B cell (primary cell): ENCODE results near the gene SAP130. TPM values are rescaled to one million over a fixed set of nuclear protein-coding genes. Genes with fewer than 3 reads are reported as not detected.

Experiments used
- ATAC-seq: fragments of 200-7000 bp; cut with Tn5 transposase; one replicate; pipeline ENCODE4 v1.10.0; 2021; ENCODE audit warnings: low read depth, mild to moderate bottlenecking, moderate number of reproducible peaks, moderate library complexity
- CTCF ChIA-PET: fragments of 350-600 bp; sonication (Branson Sonifier 250); formaldehyde crosslinking; loops from one replicate; lab custom pipeline; 2021; ENCODE audit warnings: antibody characterized with exemption, inconsistent platforms; lab: Charles Lee
- POLR2A ChIA-PET: fragments of 350-600 bp; sonication (Branson Sonifier 250); formaldehyde crosslinking; loops from one replicate; lab custom pipeline; 2021; ENCODE audit warnings: antibody characterized with exemption; lab: Charles Lee
- DNase-seq: peaks from one replicate; pipeline ENCODE4 v3.0.0; 2013
- H2AFZ ChIP-seq: 2 replicates; pipeline ENCODE4 v1.6.1; 2012; ENCODE audit warnings: mild to moderate bottlenecking, low read depth, low read length; ENCODE audit not compliant: insufficient read depth, poor library complexity, severe bottlenecking
- H3K27ac ChIP-seq, 2 donors: 1 replicate in 1 of 2; 2 replicates in 1 of 2; pipeline ENCODE4 v1.5.1; 2012 to 2013; ENCODE audit warnings: low read length in 2 of 2, mild to moderate bottlenecking in 2 of 2, moderate library complexity in 1 of 2
- H3K27me3 ChIP-seq, 4 experiments: fragments of 200-600 bp in 1 of 4; sonication (generic) in 1 of 4; replicated peaks in 1 of 4; 1 replicate in 2 of 4; 2 replicates in 2 of 4; pipeline versions ENCODE4 v1.6.1 to v1.7.0; 2013 to 2016; ENCODE audit warnings: low read length in 3 of 4, mild to moderate bottlenecking in 2 of 4, mixed read lengths in 1 of 4, moderate library complexity in 1 of 4; ENCODE audit not compliant: insufficient read depth in 4 of 4, control insufficient read depth in 3 of 4; ENCODE audit errors: control extremely low read depth in 1 of 4
- H3K36me3 ChIP-seq, 2 experiments: replicated peaks in 1 of 2; 1 replicate in 1 of 2; 2 replicates in 1 of 2; pipeline versions ENCODE4 v1.6.1 to v1.7.1; 2013; ENCODE audit warnings: low read length in 1 of 2; ENCODE audit not compliant: insufficient read depth in 2 of 2, control insufficient read depth in 1 of 2; ENCODE audit errors: control extremely low read depth in 1 of 2, extremely low read depth in 1 of 2
- H3K4me1 ChIP-seq, 2 donors: fragments of 200-600 bp in 1 of 2; sonication (generic) in 1 of 2; 1 replicate in 1 of 2; 2 replicates in 1 of 2; pipeline versions ENCODE4 v1.5.1 to v1.6.1; 2013 to 2017; ENCODE audit warnings: low read length in 2 of 2; ENCODE audit not compliant: control insufficient read depth in 2 of 2, insufficient read depth in 2 of 2
- H3K4me2 ChIP-seq: replicated peaks from 2 replicates; pipeline ENCODE3; 2012; ENCODE audit warnings: mild to moderate bottlenecking, low read depth, low read length; ENCODE audit not compliant: poor library complexity, severe bottlenecking
- H3K4me3 ChIP-seq, 5 experiments: fragments of 200-600 bp in 1 of 5; sonication (generic) in 1 of 5; 1 replicate in 3 of 5; 2 replicates in 2 of 5; pipeline versions ENCODE4 v1.5.1 to v1.7.0; 2011 to 2016; ENCODE audit warnings: low read length in 4 of 5, mild to moderate bottlenecking in 4 of 5, low read depth in 2 of 5, control low read depth in 1 of 5, moderate library complexity in 1 of 5; ENCODE audit not compliant: insufficient read depth in 1 of 5; ENCODE audit errors: control extremely low read depth in 1 of 5, extremely low read depth in 1 of 5
- H3K79me2 ChIP-seq: fragments of 200-600 bp; sonication (generic); one replicate; pipeline ENCODE4 v1.6.0; 2016; ENCODE audit warnings: low read length; ENCODE audit not compliant: control insufficient read depth, insufficient read depth
- H3K9ac ChIP-seq: fragments of 200-600 bp; sonication (generic); 2 replicates; pipeline ENCODE4 v1.6.1; 2017; ENCODE audit warnings: mild to moderate bottlenecking, low read length, moderate library complexity
- H3K9me3 ChIP-seq, 3 donors: one replicate each; pipeline versions ENCODE4 v1.6.1 to v1.7.1; 2013; ENCODE audit warnings: low read length in 2 of 3; ENCODE audit not compliant: control insufficient read depth in 2 of 3, insufficient read depth in 1 of 3; ENCODE audit errors: control extremely low read depth in 1 of 3
- H4K20me1 ChIP-seq: 2 replicates; pipeline ENCODE4 v1.6.0; 2012; ENCODE audit warnings: mild to moderate bottlenecking, low read length; ENCODE audit not compliant: insufficient read depth, control insufficient read depth, poor library complexity, severe bottlenecking
- H3K27ac Mint-ChIP-seq: one replicate; pipeline ENCODE4 v1.8.0; 2021; ENCODE audit warnings: mixed read lengths
- H3K27me3 Mint-ChIP-seq: one replicate; pipeline ENCODE4 v1.8.0; 2021; ENCODE audit warnings: mixed read lengths
- H3K4me1 Mint-ChIP-seq: one replicate; pipeline ENCODE4 v1.8.0; 2021; ENCODE audit warnings: mixed read lengths
- H3K4me3 Mint-ChIP-seq: one replicate; pipeline ENCODE4 v1.8.0; 2021; ENCODE audit warnings: mixed read lengths
- H3K9me3 Mint-ChIP-seq: one replicate; pipeline ENCODE4 v1.8.0; 2022; ENCODE audit warnings: mixed read lengths; ENCODE audit not compliant: insufficient read depth
- EZH2 ChIP-seq: IDR thresholded peaks from 2 replicates; pipeline ENCODE4 v1.6.1; 2012; ENCODE audit warnings: borderline replicate concordance, low read depth, mild to moderate bottlenecking, moderate library complexity, low read length; ENCODE audit not compliant: insufficient read depth, poor library complexity, severe bottlenecking
- WGBS: methylation state at CpG from one replicate; pipeline ENCODE4 v1.1.5; 2013; ENCODE audit warnings: missing lambda C conversion rate; ENCODE audit not compliant: insufficient coverage; 5-methylcytosine and 5-hydroxymethylcytosine counted together
- intact Hi-C: fragments of 100-400 bp; cut with micrococcal nuclease; formaldehyde crosslinking; loops from one replicate; pipeline ENCODE4 v1.10.0; 2022
- polyA plus RNA-seq: library from polyadenylated mRNA; depleted of rRNA; stranded (reverse); fragments of >200 nt; gene quantifications from 2 replicates; pipeline ENCODE4 v1.2.3, GENCODE V29; 2012
- total RNA-seq, 2 donors: library from RNA; stranded (reverse); fragments of 120-200 nt in 1 of 2; gene quantifications; 1 replicate in 1 of 2; 2 replicates in 1 of 2; pipeline versions ENCODE4 v1.2.3 to v1.2.4, GENCODE V29; 2013 to 2022
- TF ChIP-seq, protein P1 (sequence below): fragments of 200-600 bp; IDR thresholded peaks from one replicate; pipeline ENCODE4 v1.8.0; 2022; ENCODE audit warnings: antibody characterized with exemption, mild to moderate bottlenecking

The SAP130 gene
- total and polyA plus RNA-seq, 2 donors (not counting 1 experiment from before 2014, with no cell fraction given), result 13.4 to 40.1 TPM

- H3K4me3 ChIP-seq, result no peak overlapping the region
- no peak overlapping the region for H3K4me2 ChIP-seq
- TF ChIP-seq EZH2, result no peak
- TF ChIP-seq, protein P1, sequence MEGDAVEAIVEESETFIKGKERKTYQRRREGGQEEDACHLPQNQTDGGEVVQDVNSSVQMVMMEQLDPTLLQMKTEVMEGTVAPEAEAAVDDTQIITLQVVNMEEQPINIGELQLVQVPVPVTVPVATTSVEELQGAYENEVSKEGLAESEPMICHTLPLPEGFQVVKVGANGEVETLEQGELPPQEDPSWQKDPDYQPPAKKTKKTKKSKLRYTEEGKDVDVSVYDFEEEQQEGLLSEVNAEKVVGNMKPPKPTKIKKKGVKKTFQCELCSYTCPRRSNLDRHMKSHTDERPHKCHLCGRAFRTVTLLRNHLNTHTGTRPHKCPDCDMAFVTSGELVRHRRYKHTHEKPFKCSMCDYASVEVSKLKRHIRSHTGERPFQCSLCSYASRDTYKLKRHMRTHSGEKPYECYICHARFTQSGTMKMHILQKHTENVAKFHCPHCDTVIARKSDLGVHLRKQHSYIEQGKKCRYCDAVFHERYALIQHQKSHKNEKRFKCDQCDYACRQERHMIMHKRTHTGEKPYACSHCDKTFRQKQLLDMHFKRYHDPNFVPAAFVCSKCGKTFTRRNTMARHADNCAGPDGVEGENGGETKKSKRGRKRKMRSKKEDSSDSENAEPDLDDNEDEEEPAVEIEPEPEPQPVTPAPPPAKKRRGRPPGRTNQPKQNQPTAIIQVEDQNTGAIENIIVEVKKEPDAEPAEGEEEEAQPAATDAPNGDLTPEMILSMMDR, result no peak
- ATAC-seq, result no peak
- ChIA-PET CTCF (no interaction called here), POLR2A (no interaction called here)
- H3K9me3 Mint-ChIP-seq, result no peaks in the 10 kb centered on the region
- no peaks in the 10 kb centered on the region for H3K9me3 ChIP-seq
- 100% methylated on average over 1 of the region's 1 CpG for WGBS
- DNase-seq, result no peak
- intact Hi-C loops, result no loop called here
- H3K4me1 Mint-ChIP-seq, result no peaks in the 10 kb centered on the region
- no peak overlapping the region for H3K27ac ChIP-seq
- H3K36me3 ChIP-seq, result no peaks in the 10 kb centered on the region
- no peak overlapping the region for H2AFZ ChIP-seq
- H3K4me1 ChIP-seq, result no peaks in the 10 kb centered on the region
- no peak overlapping the region for H3K4me3 Mint-ChIP-seq
- no peaks in the 10 kb centered on the region for H4K20me1 ChIP-seq
- no peak overlapping the region for H3K27ac Mint-ChIP-seq
- no peak overlapping the region for H3K9ac ChIP-seq
- H3K79me2 ChIP-seq, result no peaks in the 10 kb centered on the region
- H3K27me3 Mint-ChIP-seq, result no peaks in the 10 kb centered on the region
- H3K27me3 ChIP-seq, result no peaks in the 10 kb centered on the region
Observed at GRCh38 chr2:127929449-127929848, 98.4 kb downstream of the SAP130 start.

GRCh38 chr2:127927384-127927783 lies 100.5 kb downstream of the SAP130 start:
- Histone ChIP-seq H3K9ac (no peak overlapping the region), H3K4me3 (no peak overlapping the region), H3K36me3 (no peaks in the 10 kb centered on the region), H3K4me2 (no peak overlapping the region), H3K27me3 (no peaks in the 10 kb centered on the region), H3K79me2 (no peaks in the 10 kb centered on the region), H3K27ac (no peak overlapping the region), H3K9me3 (no peaks in the 10 kb centered on the region), H4K20me1 (no peaks in the 10 kb centered on the region), H3K4me1 (no peaks in the 10 kb centered on the region), H2AFZ (no peak overlapping the region)
- POLR2A ChIA-PET, result no interaction called here
- Mint-ChIP-seq H3K4me3 (no peak overlapping the region), H3K27ac (no peak overlapping the region), H3K27me3 (no peaks in the 10 kb centered on the region), H3K9me3 (no peaks in the 10 kb centered on the region), H3K4me1 (no peaks in the 10 kb centered on the region)
- ATAC-seq, result no peak
- DNase-seq, result no peak
- no CpG with 5 or more reads among the region's 3 CpGs for WGBS
- intact Hi-C loops, result no loop called here
- TF ChIP-seq, protein P1, result no peak
- no peak for TF ChIP-seq EZH2
- CTCF ChIA-PET, result no interaction called here
